ENCODE results near the gene C6orf89. TPM values are rescaled to one million over a fixed set of nuclear protein-coding genes. Genes with fewer than 3 reads are reported as not detected.

C6orf89 gene
- total RNA-seq, 1 experiment from 2014 or later = 11.8 TPM

DNA sequence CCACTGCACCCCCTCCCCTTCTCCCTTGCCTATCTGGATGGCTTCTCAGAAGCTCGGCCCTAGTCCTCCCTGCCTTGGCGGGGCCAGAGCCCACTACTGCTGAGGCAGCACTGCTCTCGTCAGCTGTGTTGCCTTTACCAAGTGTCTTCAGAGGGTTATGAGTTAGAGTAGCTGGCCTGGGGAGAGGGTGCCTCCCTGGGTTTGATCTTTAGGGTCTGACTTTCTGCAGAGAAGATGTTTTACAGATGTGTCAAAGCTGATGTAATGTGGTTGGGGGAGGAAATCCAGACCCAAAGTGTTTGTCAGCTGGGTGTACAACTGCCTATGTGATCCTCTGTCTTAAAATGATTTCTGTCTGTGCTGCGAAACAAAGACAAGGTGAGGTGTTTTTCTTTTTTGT is 38.4 kb downstream of the C6orf89 start:
- no peak overlapping the region for H2BK120ac ChIP-seq (ENCODE audit: low read depth, low read length, poor library complexity, severe bottlenecking)
- H3K23ac ChIP-seq (ENCODE audit: insufficient read length, low read depth, low read length) = no peak overlapping the region
- H3T11ph ChIP-seq (ENCODE audit: low read length) = no peak overlapping the region
- no peak overlapping the region for H4K8ac ChIP-seq (replicated peaks; ENCODE audit: insufficient read length, low read depth, low read length)
- H3K4ac ChIP-seq (ENCODE audit: low read depth, low read length) = no peak overlapping the region
- no peaks in the 10 kb centered on the region for H4K20me1 ChIP-seq (ENCODE audit: control insufficient read depth, insufficient read depth, insufficient read length)
- TF ChIP-seq, protein P1, sequence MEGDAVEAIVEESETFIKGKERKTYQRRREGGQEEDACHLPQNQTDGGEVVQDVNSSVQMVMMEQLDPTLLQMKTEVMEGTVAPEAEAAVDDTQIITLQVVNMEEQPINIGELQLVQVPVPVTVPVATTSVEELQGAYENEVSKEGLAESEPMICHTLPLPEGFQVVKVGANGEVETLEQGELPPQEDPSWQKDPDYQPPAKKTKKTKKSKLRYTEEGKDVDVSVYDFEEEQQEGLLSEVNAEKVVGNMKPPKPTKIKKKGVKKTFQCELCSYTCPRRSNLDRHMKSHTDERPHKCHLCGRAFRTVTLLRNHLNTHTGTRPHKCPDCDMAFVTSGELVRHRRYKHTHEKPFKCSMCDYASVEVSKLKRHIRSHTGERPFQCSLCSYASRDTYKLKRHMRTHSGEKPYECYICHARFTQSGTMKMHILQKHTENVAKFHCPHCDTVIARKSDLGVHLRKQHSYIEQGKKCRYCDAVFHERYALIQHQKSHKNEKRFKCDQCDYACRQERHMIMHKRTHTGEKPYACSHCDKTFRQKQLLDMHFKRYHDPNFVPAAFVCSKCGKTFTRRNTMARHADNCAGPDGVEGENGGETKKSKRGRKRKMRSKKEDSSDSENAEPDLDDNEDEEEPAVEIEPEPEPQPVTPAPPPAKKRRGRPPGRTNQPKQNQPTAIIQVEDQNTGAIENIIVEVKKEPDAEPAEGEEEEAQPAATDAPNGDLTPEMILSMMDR (conservative IDR thresholded peaks at IDR 0.05) = no peak
- H2BK15ac ChIP-seq (ENCODE audit: low read depth, low read length) = no peak overlapping the region
- H4K5ac ChIP-seq (ENCODE audit: insufficient read length, low read depth, low read length) = no peak overlapping the region
- Mint-ChIP-seq H3K36me3 (ENCODE audit: insufficient read depth in 1 of 3, low read depth in 3 of 3) (no peaks in the 10 kb centered on the region; a peak in 1 of 7 replicates), H3K27me3 (ENCODE audit: low read depth) (no peaks in the 10 kb centered on the region), H3K27ac (no peak overlapping the region), H3K4me1 (0 out of 4 replicates have a peak, but pooled peaks cover 2 to 3% of the 10 kb centered on the region in 2 experiments), H3K4me3 (no peak overlapping the region), H3K9me3 (no peaks in the 10 kb centered on the region)
- no peaks in the 10 kb centered on the region for H3K9me3 ChIP-seq (ENCODE audit: control insufficient read depth, low read depth, low read length)
- no peak overlapping the region for H3K14ac ChIP-seq (ENCODE audit: insufficient read depth, low read length)
- no peak overlapping the region for H2BK12ac ChIP-seq (ENCODE audit: insufficient read length, low read depth, low read length)
- H3K23me2 ChIP-seq (ENCODE audit: insufficient read length, low read depth, low read length, poor library complexity, severe bottlenecking) = no peaks in the 10 kb centered on the region
- no peaks in the 10 kb centered on the region for H3K79me2 ChIP-seq (ENCODE audit: insufficient read depth, low read length)
- no peak overlapping the region for H3K27ac ChIP-seq (ENCODE audit: insufficient read length, low read depth, low read length)
- no peaks in the 10 kb centered on the region for H3K79me1 ChIP-seq (ENCODE audit: insufficient read depth, low read depth, low read length, poor library complexity, severe bottlenecking)
- no peak overlapping the region for H2BK20ac ChIP-seq (ENCODE audit: low read depth, low read length, poor library complexity, severe bottlenecking)
- H2BK5ac ChIP-seq (ENCODE audit: insufficient read length, low read length) = no peak overlapping the region
- H3K4me2 ChIP-seq (ENCODE audit: insufficient read depth, insufficient read length, low read length) = no peak overlapping the region
- no peak overlapping the region for H3K18ac ChIP-seq (ENCODE audit: insufficient read length, low read depth, low read length)
- H3K4me1 ChIP-seq (ENCODE audit: insufficient read depth, low read length) = no peaks in the 10 kb centered on the region
- H2AFZ ChIP-seq (ENCODE audit: low read length) = no peak overlapping the region
- H3K27me3 ChIP-seq (ENCODE audit: insufficient read depth, low read length) = no peaks in the 10 kb centered on the region
- no peak overlapping the region for H3K56ac ChIP-seq (ENCODE audit: insufficient read length, low read depth, low read length)
- H4K91ac ChIP-seq (ENCODE audit: insufficient read length, low read depth, low read length) = no peak overlapping the region
- H2AK5ac ChIP-seq (ENCODE audit: insufficient read length, low read length) = no peak overlapping the region
- DNase-seq = no peak
- no CpG with 5 or more reads among the region's 4 CpGs for whole genome bisulfite sequencing (ENCODE audit: extremely low coverage, insufficient read length, low lambda C conversion rate)
- no peak overlapping the region for H3K9ac ChIP-seq (ENCODE audit: extremely low read depth, insufficient read length, low read length)

All from H9 (cell line).